DND-41 (cell line): ENCODE data around the gene ATXN7L2.

Experiments
- CTCF ChIP-seq: IDR thresholded peaks from 2 replicates; pipeline ENCODE4 v1.5.1; 2012; ENCODE audit warnings: borderline replicate concordance, low read length, moderate library complexity, mild to moderate bottlenecking; ENCODE audit not compliant: poor library complexity, severe bottlenecking; ENCODE audit errors: extremely low read depth
- EZH2 ChIP-seq: IDR thresholded peaks from 3 replicates; pipeline ENCODE4 v1.6.1; 2012; ENCODE audit warnings: borderline replicate concordance, low read depth, mild to moderate bottlenecking, moderate library complexity, low read length, inconsistent platforms; ENCODE audit not compliant: severe bottlenecking

GRCh38 chr1:109514846-109515245 lies 31.1 kb downstream of the ATXN7L2 start:
- TF ChIP-seq CTCF, result no peak
- TF ChIP-seq EZH2, result no peak
